CD14-positive monocyte (primary cell): ENCODE results near the gene NCF2. TPM values are rescaled to one million over a fixed set of nuclear protein-coding genes. Genes with fewer than 3 reads are reported as not detected.

Experiments
- DNase-seq, 3 donors: peaks; one replicate each; pipeline ENCODE4 v3.0.0-alpha.2; 2011 to 2022
- H2AFZ ChIP-seq: 2 replicates; pipeline ENCODE4 v1.6.0; 2012; ENCODE audit warnings: mild to moderate bottlenecking, low read depth, low read length, inconsistent platforms; ENCODE audit not compliant: insufficient read depth, poor library complexity, severe bottlenecking
- H3K27ac ChIP-seq, 2 donors: 1 replicate in 1 of 2; 2 replicates in 1 of 2; pipeline ENCODE4 v1.5.1; 2012 to 2013; ENCODE audit warnings: low read length in 2 of 2, control low read depth in 1 of 2, inconsistent platforms in 1 of 2, low read depth in 1 of 2, mild to moderate bottlenecking in 1 of 2
- H3K27me3 ChIP-seq, 2 donors: one replicate each; pipeline versions ENCODE4 v1.6.0 to v1.6.1; 2011 to 2013; ENCODE audit warnings: low read length in 2 of 2; ENCODE audit not compliant: control insufficient read depth in 2 of 2, insufficient read depth in 2 of 2
- H3K36me3 ChIP-seq, 2 donors: replicated peaks in 1 of 2; 1 replicate in 1 of 2; 2 replicates in 1 of 2; pipeline versions ENCODE4 v1.5.1 to v1.6.1; 2012 to 2013; ENCODE audit warnings: low read length in 2 of 2, control low read depth in 1 of 2, inconsistent platforms in 1 of 2, mild to moderate bottlenecking in 1 of 2; ENCODE audit not compliant: insufficient read depth in 2 of 2, control insufficient read depth in 1 of 2
- H3K4me1 ChIP-seq, 2 donors: 1 replicate in 1 of 2; 2 replicates in 1 of 2; pipeline versions ENCODE4 v1.5.1 to v1.6.1; 2012 to 2013; ENCODE audit warnings: low read length in 2 of 2, control low read depth in 1 of 2, inconsistent platforms in 1 of 2, mild to moderate bottlenecking in 1 of 2, moderate library complexity in 1 of 2; ENCODE audit not compliant: insufficient read depth in 2 of 2, control insufficient read depth in 1 of 2
- H3K4me2 ChIP-seq: replicated peaks from 2 replicates; pipeline ENCODE3; 2012; ENCODE audit warnings: low read length, moderate library complexity, mild to moderate bottlenecking; ENCODE audit not compliant: poor library complexity, severe bottlenecking; ENCODE audit errors: extremely low read depth
- H3K4me3 ChIP-seq, 3 experiments: fragments of 200-600 bp in 1 of 3; sonication (generic) in 1 of 3; replicated peaks in 1 of 3; 1 replicate in 2 of 3; 2 replicates in 1 of 3; pipeline ENCODE4 v1.5.1; 2011 to 2013; ENCODE audit warnings: low read length in 3 of 3, mild to moderate bottlenecking in 3 of 3, control low read depth in 2 of 3, low read depth in 2 of 3, inconsistent platforms in 1 of 3, moderate library complexity in 1 of 3
- H3K79me2 ChIP-seq: 2 replicates; pipeline ENCODE4 v1.6.0; 2012; ENCODE audit warnings: mild to moderate bottlenecking, control low read depth, inconsistent platforms, low read length, moderate library complexity; ENCODE audit not compliant: insufficient read depth
- H3K9ac ChIP-seq: 2 replicates; pipeline ENCODE4 v1.6.0; 2017; ENCODE audit warnings: low read length, mild to moderate bottlenecking; ENCODE audit not compliant: insufficient read depth, poor library complexity, severe bottlenecking
- H3K9me3 ChIP-seq, 2 donors: replicated peaks in 1 of 2; 1 replicate in 1 of 2; 2 replicates in 1 of 2; pipeline versions ENCODE4 v1.5.1 to v1.6.1; 2012 to 2013; ENCODE audit warnings: low read length in 2 of 2, control low read depth in 1 of 2; ENCODE audit not compliant: control insufficient read depth in 1 of 2, insufficient read depth in 1 of 2
- H4K20me1 ChIP-seq: 2 replicates; pipeline ENCODE4 v1.6.0; 2012; ENCODE audit warnings: mild to moderate bottlenecking, low read length, control low read depth, moderate library complexity; ENCODE audit not compliant: insufficient read depth
- H3K27ac Mint-ChIP-seq, 7 donors: one replicate each; pipeline ENCODE4 v1.8.0; 2020; ENCODE audit warnings: mild to moderate bottlenecking in 7 of 7, mixed read lengths in 7 of 7, moderate library complexity in 6 of 7, inconsistent platforms in 2 of 7
- H3K27me3 Mint-ChIP-seq, 3 donors: one replicate each; pipeline ENCODE4 v1.8.0; 2021 to 2022; ENCODE audit warnings: low read depth in 3 of 3, mild to moderate bottlenecking in 3 of 3, mixed read lengths in 3 of 3, moderate library complexity in 3 of 3, inconsistent platforms in 1 of 3
- H3K36me3 Mint-ChIP-seq, 2 donors: one replicate each; pipeline ENCODE4 v1.8.0; 2020; ENCODE audit warnings: mixed read lengths in 2 of 2, inconsistent platforms in 1 of 2, mild to moderate bottlenecking in 1 of 2
- H3K4me1 Mint-ChIP-seq: one replicate; pipeline ENCODE4 v1.8.0; 2020; ENCODE audit warnings: mild to moderate bottlenecking, mixed read lengths
- H3K4me3 Mint-ChIP-seq, 2 donors: one replicate each; pipeline ENCODE4 v1.8.0; 2020; ENCODE audit warnings: mild to moderate bottlenecking in 2 of 2, mixed read lengths in 2 of 2, moderate library complexity in 1 of 2
- H3K9me3 Mint-ChIP-seq, 7 donors: one replicate each; pipeline ENCODE4 v1.8.0; 2020 to 2022; ENCODE audit warnings: mixed read lengths in 7 of 7, mild to moderate bottlenecking in 6 of 7, moderate library complexity in 6 of 7, inconsistent platforms in 2 of 7
- CTCF ChIP-seq: fragments of 200-600 bp; IDR thresholded peaks from one replicate; pipeline ENCODE4 v1.8.0; 2022; ENCODE audit warnings: antibody characterized with exemption, mild to moderate bottlenecking
- WGBS: methylation state at CpG from one replicate; pipeline ENCODE4 v1.1.5; 2013; ENCODE audit warnings: missing lambda C conversion rate; ENCODE audit not compliant: insufficient coverage; 5-methylcytosine and 5-hydroxymethylcytosine counted together
- intact Hi-C, 2 donors: fragments of 100-400 bp; cut with micrococcal nuclease; formaldehyde crosslinking; loops; one replicate each; pipeline versions ENCODE4 v1.15.0 to v1.15.1; 2023
- polyA plus RNA-seq, 3 donors: library from polyadenylated mRNA; depleted of rRNA in 1 of 3; unstranded in 2 of 3; stranded (reverse) in 1 of 3; fragments of 300-500 nt in 2 of 3; fragments of >200 nt in 1 of 3; fragmentation: Illumina TruSeq in 2 of 3; gene quantifications; 1 replicate in 2 of 3; 2 replicates in 1 of 3; pipeline ENCODE4 v1.2.3, GENCODE V29; 2012 to 2021

NCF2 gene
- polyA plus RNA-seq, 3 donors: 509 to 697 (median 557) TPM

- Mint-ChIP-seq H3K4me1 (peaks cover 34% of the 10 kb centered on the region), H3K36me3 (peaks cover 91 to 96% of the 10 kb centered on the region in 2 donors), H3K27ac (peak overlapping the region in 5 of 7 donors; percentile 2 to 79 (median 26)), H3K27me3 (no peaks in the 10 kb centered on the region), H3K4me3 (no peak overlapping the region), H3K9me3 (no peaks in the 10 kb centered on the region)
- H3K4me2 ChIP-seq: no peak overlapping the region
- H3K27ac ChIP-seq: peak overlapping the region in 1 of 2 donors; percentile 80
- no peak overlapping the region for H3K9ac ChIP-seq
- H4K20me1 ChIP-seq: peaks cover 100% of the 10 kb centered on the region
- no peaks in the 10 kb centered on the region for H3K9me3 ChIP-seq
- TF ChIP-seq CTCF: no peak
- H2AFZ ChIP-seq: no peak overlapping the region
- no peak for DNase-seq
- H3K36me3 ChIP-seq: peaks cover 93 to 97% of the 10 kb centered on the region in 2 donors
- H3K4me3 ChIP-seq: no peak overlapping the region
- WGBS: 50% methylated on average over 3 of the region's 4 CpGs
- no peaks in the 10 kb centered on the region for H3K27me3 ChIP-seq
- intact Hi-C loops: loop anchor here in 1 of 2 donors (5.0 to 10.0 kb wide), 2 partner anchors 57 to 90 kb away; partner anchors contain the start of gene SMG7
- H3K4me1 ChIP-seq: peaks cover 37 to 38% of the 10 kb centered on the region in 2 donors
- peaks cover 73% of the 10 kb centered on the region for H3K79me2 ChIP-seq
Observed at GRCh38 chr1:183565261-183565660, 25.0 kb downstream of the NCF2 start.

- intact Hi-C loops: loop anchor here in 1 of 2 donors (10.0 kb wide), 1 partner anchor 88 kb away; the partner anchor contains the start of gene SMG7
- Histone ChIP-seq H3K4me1 (peaks cover 12% of the 10 kb centered on the region in 2 donors), H3K27ac (peak overlapping the region in 1 of 2 donors; percentile 72), H3K9me3 (no peaks in the 10 kb centered on the region), H3K79me2 (peaks cover 83% of the 10 kb centered on the region), H3K4me3 (no peak overlapping the region), H3K36me3 (peaks cover 100% of the 10 kb centered on the region in 2 donors), H4K20me1 (peaks cover 100% of the 10 kb centered on the region), H3K9ac (no peak overlapping the region), H3K4me2 (no peak overlapping the region), H3K27me3 (no peaks in the 10 kb centered on the region), H2AFZ (no peak overlapping the region)
- H3K4me1 Mint-ChIP-seq: peaks cover 10% of the 10 kb centered on the region
- DNase-seq: no peak
- no peak overlapping the region for H3K4me3 Mint-ChIP-seq
- no CpG with 5 or more reads among the region's 2 CpGs for WGBS
- no peaks in the 10 kb centered on the region for H3K9me3 Mint-ChIP-seq
- TF ChIP-seq CTCF: no peak
- peaks cover 0 to 2% (median 1%) of the 10 kb centered on the region in 3 donors for H3K27me3 Mint-ChIP-seq
- H3K36me3 Mint-ChIP-seq: peaks cover 91 to 98% of the 10 kb centered on the region in 2 donors
- H3K27ac Mint-ChIP-seq: peak overlapping the region in 6 of 7 donors; percentile 20 to 83 (median 54)
Observed at GRCh38 chr1:183562701-183563100, 27.6 kb downstream of the NCF2 start.
